H1 (cell line): ENCODE results near the gene HINT3. TPM values are rescaled to one million over a fixed set of nuclear protein-coding genes. Genes with fewer than 3 reads are reported as not detected.

Experiments used
- CTCF ChIA-PET: fragments of 300-600 bp; sonication (Branson Sonifier 250); formaldehyde crosslinking; loops from one replicate; lab custom pipeline; 2021; ENCODE audit not compliant: partially characterized antibody; lab: Charles Lee
- POLR2A ChIA-PET: fragments of 300-600 bp; sonication (Branson Sonifier 250); formaldehyde crosslinking; loops from one replicate; lab custom pipeline; 2021; ENCODE audit warnings: inconsistent platforms; ENCODE audit not compliant: partially characterized antibody; lab: Charles Lee
- DNase-seq, 2 experiments: peaks; one replicate each; pipeline versions ENCODE4 v3.0.0 to v3.0.0-alpha.2; 2010 to 2022; ENCODE audit warnings: low spot score in 2 of 2, low read depth in 1 of 2, mixed read lengths in 1 of 2
- FAIRE-seq: peaks from 2 replicates; lab custom pipeline; 2011; peaks lifted over from hg19 to GRCh38; lab: Jason Lieb, UNC
- H2AFZ ChIP-seq: 2 replicates; pipeline ENCODE4 v1.8.1; 2012; ENCODE audit warnings: low read length, inconsistent platforms
- H2AK5ac ChIP-seq: 2 replicates; pipeline ENCODE4 v1.6.1; 2013; ENCODE audit warnings: low read depth, low read length
- H2BK120ac ChIP-seq: replicated peaks from 2 replicates; pipeline ENCODE3; 2013; ENCODE audit warnings: low read depth, low read length, inconsistent platforms
- H2BK12ac ChIP-seq: 2 replicates; pipeline ENCODE4 v1.6.1; 2013; ENCODE audit warnings: low read depth, low read length
- H2BK15ac ChIP-seq: 2 replicates; pipeline ENCODE4 v1.6.1; 2013; ENCODE audit warnings: low read length
- H2BK20ac ChIP-seq: 2 replicates; pipeline ENCODE4 v1.6.1; 2013; ENCODE audit warnings: low read length
- H2BK5ac ChIP-seq: 2 replicates; pipeline ENCODE4 v1.6.1; 2013; ENCODE audit warnings: low read depth, low read length
- H3K14ac ChIP-seq: 2 replicates; pipeline ENCODE4 v1.6.1; 2013; ENCODE audit warnings: inconsistent platforms; ENCODE audit not compliant: insufficient read length
- H3K18ac ChIP-seq: 2 replicates; pipeline ENCODE4 v1.6.1; 2013; ENCODE audit warnings: low read length; ENCODE audit errors: extremely low read depth
- H3K23ac ChIP-seq: 2 replicates; pipeline ENCODE4 v1.6.1; 2013; ENCODE audit warnings: inconsistent platforms; ENCODE audit not compliant: insufficient read length
- H3K23me2 ChIP-seq: 2 replicates; pipeline ENCODE4 v1.6.1; 2013; ENCODE audit warnings: low read depth, low read length
- H3K27ac ChIP-seq: 2 replicates; pipeline ENCODE4 v1.6.1; 2011; ENCODE audit warnings: low read depth, low read length, inconsistent platforms
- H3K27me3 ChIP-seq, 4 experiments: replicated peaks in 1 of 4; 1 replicate in 1 of 4; 2 replicates in 3 of 4; pipeline versions ENCODE4 v1.6.1 to v1.8.1; 2011 to 2013; ENCODE audit warnings: low read length in 3 of 4, mild to moderate bottlenecking in 3 of 4, inconsistent platforms in 2 of 4, mixed read lengths in 2 of 4, moderate library complexity in 1 of 4; ENCODE audit not compliant: control insufficient read depth in 3 of 4, insufficient read depth in 3 of 4; ENCODE audit errors: extremely low read depth in 1 of 4
- H3K36me3 ChIP-seq, 4 experiments: 2 replicates each; pipeline versions ENCODE4 v1.6.1 to v1.8.1; 2011 to 2013; ENCODE audit warnings: mild to moderate bottlenecking in 4 of 4, low read length in 3 of 4, moderate library complexity in 2 of 4, control low read depth in 1 of 4, inconsistent platforms in 1 of 4; ENCODE audit not compliant: insufficient read depth in 4 of 4, control insufficient read depth in 2 of 4
- H3K4ac ChIP-seq: replicated peaks from 2 replicates; pipeline ENCODE3; 2013; ENCODE audit warnings: low read length, low read depth, mixed read lengths, inconsistent platforms; ENCODE audit not compliant: insufficient read length
- H3K4me1 ChIP-seq, 4 experiments: replicated peaks in 1 of 4; 1 replicate in 1 of 4; 2 replicates in 3 of 4; pipeline versions ENCODE4 v1.6.1 to v1.8.1; 2011 to 2013; ENCODE audit warnings: low read length in 3 of 4, inconsistent platforms in 2 of 4, mixed read lengths in 1 of 4; ENCODE audit not compliant: insufficient read depth in 4 of 4, control insufficient read depth in 3 of 4
- H3K4me2 ChIP-seq, 2 experiments: 2 replicates each; pipeline versions ENCODE4 v1.6.1 to v1.8.1; 2011 to 2013; ENCODE audit warnings: low read depth in 2 of 2, low read length in 2 of 2, control low read depth in 1 of 2, inconsistent platforms in 1 of 2, mild to moderate bottlenecking in 1 of 2; ENCODE audit not compliant: insufficient read depth in 1 of 2
- H3K4me3 ChIP-seq, 4 experiments: fragments of 200-600, 300-600 bp in 1 of 4; sonication (generic), shearing (Covaris generic), sonication (Bioruptor Twin) in 1 of 4; 2 replicates each; pipeline versions ENCODE4 v1.5.1 to v1.8.1; 2011 to 2016; ENCODE audit warnings: low read length in 4 of 4, low read depth in 3 of 4, control low read depth in 2 of 4, inconsistent platforms in 2 of 4, mild to moderate bottlenecking in 2 of 4, mixed read lengths in 1 of 4, moderate library complexity in 1 of 4; ENCODE audit not compliant: insufficient read depth in 2 of 4; ENCODE audit errors: extremely low read depth in 1 of 4
- H3K56ac ChIP-seq: replicated peaks from 2 replicates; pipeline ENCODE3; 2013; ENCODE audit warnings: low read depth, mild to moderate bottlenecking, mixed read lengths, low read length, inconsistent platforms; ENCODE audit not compliant: insufficient read length
- H3K79me1 ChIP-seq: 2 replicates; pipeline ENCODE4 v1.6.1; 2013; ENCODE audit warnings: low read depth, low read length, control low read depth
- H3K79me2 ChIP-seq, 2 experiments: 2 replicates each; pipeline versions ENCODE4 v1.6.1 to v1.8.1; 2012 to 2013; ENCODE audit warnings: low read length in 2 of 2, mild to moderate bottlenecking in 2 of 2, inconsistent platforms in 1 of 2; ENCODE audit not compliant: insufficient read depth in 2 of 2, control insufficient read depth in 1 of 2
- H3K9ac ChIP-seq, 4 experiments: replicated peaks in 1 of 4; 1 replicate in 1 of 4; 2 replicates in 3 of 4; pipeline versions ENCODE4 v1.6.1 to v1.8.1; 2011 to 2013; ENCODE audit warnings: low read depth in 3 of 4, low read length in 3 of 4, control low read depth in 2 of 4, mild to moderate bottlenecking in 2 of 4, moderate library complexity in 2 of 4, inconsistent platforms in 1 of 4; ENCODE audit errors: extremely low read depth in 1 of 4
- H3K9me3 ChIP-seq, 2 experiments: 2 replicates each; pipeline versions ENCODE4 v1.6.1 to v1.8.1; 2012 to 2013; ENCODE audit warnings: mild to moderate bottlenecking in 2 of 2, moderate library complexity in 2 of 2, control low read depth in 1 of 2, inconsistent platforms in 1 of 2, low read depth in 1 of 2, low read length in 1 of 2, mixed read lengths in 1 of 2; ENCODE audit not compliant: insufficient read depth in 2 of 2
- H4K20me1 ChIP-seq, 2 experiments: replicated peaks in 1 of 2; 2 replicates each; pipeline versions ENCODE3 to v1.8.1; 2011 to 2013; ENCODE audit warnings: inconsistent platforms in 2 of 2, low read length in 2 of 2, mild to moderate bottlenecking in 1 of 2; ENCODE audit not compliant: insufficient read depth in 2 of 2, control insufficient read depth in 1 of 2
- H4K5ac ChIP-seq: 2 replicates; pipeline ENCODE4 v1.6.1; 2013; ENCODE audit warnings: low read length, low read depth, mixed read lengths, inconsistent platforms; ENCODE audit not compliant: insufficient read length
- H4K8ac ChIP-seq: 2 replicates; pipeline ENCODE4 v1.8.0; 2013; ENCODE audit warnings: mild to moderate bottlenecking, moderate library complexity, low read length, inconsistent platforms; ENCODE audit not compliant: insufficient read depth; ENCODE audit errors: extremely low read depth
- H4K91ac ChIP-seq: replicated peaks from 2 replicates; pipeline ENCODE3; 2013; ENCODE audit warnings: low read length, mixed read lengths, inconsistent platforms; ENCODE audit not compliant: insufficient read length
- BACH1 ChIP-seq: IDR thresholded peaks from 2 replicates; pipeline ENCODE4 v1.6.1; 2012; ENCODE audit warnings: low read length, improper control_type of control experiment
- CHD2 ChIP-seq: IDR thresholded peaks from 2 replicates; pipeline ENCODE4 v1.6.1; 2012; ENCODE audit warnings: low read length, improper control_type of control experiment
- GTF2F1 ChIP-seq: IDR thresholded peaks from 2 replicates; pipeline ENCODE4 v1.6.1; 2012; ENCODE audit warnings: low read depth, low read length, improper control_type of control experiment, borderline replicate concordance
- MAFK ChIP-seq: IDR thresholded peaks from 2 replicates; pipeline ENCODE4 v1.6.1; 2012; ENCODE audit warnings: low read depth, mild to moderate bottlenecking, improper control_type of control experiment, low read length
- POLR2A ChIP-seq, 2 experiments: IDR thresholded peaks; 1 replicate in 1 of 2; 2 replicates in 1 of 2; pipeline ENCODE4 v1.6.1; 2011; ENCODE audit warnings: low read depth in 2 of 2, low read length in 2 of 2, mild to moderate bottlenecking in 2 of 2; ENCODE audit errors: control extremely low read depth in 1 of 2
- RNF2 ChIP-seq: fragments of 200-900, 300-1000 bp; sonication (generic); IDR thresholded peaks from 2 replicates; pipeline ENCODE4 v1.7.1; 2016; ENCODE audit warnings: borderline replicate concordance, low read depth, mild to moderate bottlenecking, antibody characterized with exemption, low read length; ENCODE audit not compliant: poor library complexity, severe bottlenecking; ENCODE audit errors: missing control alignments
- SRF ChIP-seq: IDR thresholded peaks from 2 replicates; pipeline ENCODE4 v1.6.1; 2011; ENCODE audit warnings: mild to moderate bottlenecking, low read depth, low read length, moderate library complexity
- YY1 ChIP-seq: IDR thresholded peaks from 2 replicates; pipeline ENCODE4 v1.6.1; 2011; ENCODE audit warnings: low read depth, mild to moderate bottlenecking, low read length
- WGBS, 2 experiments: shearing (Covaris generic) in 1 of 2; methylation state at CpG; one replicate each; pipeline versions ENCODE4 v1.1.6 to v1.1.7; 2013 to 2015; ENCODE audit warnings: low lambda C conversion rate in 2 of 2, mixed read lengths in 2 of 2, inconsistent platforms in 1 of 2, low coverage in 1 of 2, missing lambda C conversion rate in 1 of 2; ENCODE audit not compliant: insufficient replicate concordance in 2 of 2, insufficient coverage in 1 of 2, insufficient read length in 1 of 2; ENCODE audit errors: extremely low coverage in 1 of 2, missing lambda C conversion rate in 1 of 2; 5-methylcytosine and 5-hydroxymethylcytosine counted together
- polyA plus RNA-seq, 7 experiments: library from polyadenylated mRNA; depleted of rRNA in 3 of 7; stranded (reverse) in 5 of 7; unstranded in 2 of 7; fragments of >200 nt in 5 of 7; fragments of 200-250 nt in 2 of 7; gene quantifications; 1 replicate in 5 of 7; 2 replicates in 1 of 7; 4 replicates in 1 of 7; pipeline versions ENCODE4 v1.2.1 to v1.2.3, GENCODE V29; 2011 to 2013; ENCODE audit warnings: missing spikeins in 2 of 7, mixed read lengths in 2 of 7
- total RNA-seq: library from RNA; stranded (reverse); fragmentation: NEBNext Ultra II Directional; extraction: Animal tissue kit (Norgen Biotek cat#: 25700); gene quantifications from 2 replicates; pipeline ENCODE4 v1.2.1, GENCODE V29; 2021
- TF ChIP-seq, protein P1 (sequence below): IDR thresholded peaks from 2 replicates; pipeline ENCODE4 v1.6.1; 2011; ENCODE audit warnings: low read length, improper control_type of control experiment

The HINT3 gene
- total and polyA plus RNA-seq, 2 of the 8 experiments (the other 6 are each of a cell fraction or from before 2014, with no cell fraction given) = 1.2 to 7.8 TPM

DNA sequence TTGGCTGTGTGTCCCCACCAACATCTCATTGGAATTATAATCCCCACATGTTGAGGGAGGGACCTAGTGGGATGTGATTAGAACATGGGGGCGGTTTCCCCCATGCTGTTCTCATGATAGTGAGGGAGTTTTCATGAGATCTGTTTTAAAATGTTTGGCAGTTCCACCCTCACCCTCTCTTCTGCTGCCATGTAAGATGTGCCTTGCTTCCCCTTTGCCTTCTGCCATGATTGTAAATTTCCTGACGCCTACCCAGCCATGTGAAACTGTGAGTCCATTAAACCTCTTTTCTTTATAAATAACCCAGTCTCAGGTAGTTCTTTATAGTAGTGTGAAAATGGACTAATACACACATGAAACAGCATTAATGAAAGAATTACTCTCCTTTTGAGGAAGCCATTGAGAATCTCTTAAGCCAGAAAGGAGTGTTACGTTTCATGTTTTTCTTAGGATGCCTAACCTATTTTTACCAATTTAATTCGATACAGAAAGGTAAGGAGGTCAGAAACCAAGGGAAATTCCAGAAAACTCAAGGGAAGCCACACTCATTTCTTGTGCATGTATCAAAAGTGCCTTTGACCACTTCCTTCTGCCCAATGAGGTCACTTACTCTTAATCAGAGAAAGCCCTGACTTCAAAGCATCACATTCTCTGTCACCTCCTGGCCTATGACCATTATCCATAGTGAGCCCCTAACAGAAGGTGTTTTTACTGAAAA, 24.7 kb upstream of the HINT3 start:
- no peak overlapping the region for H3K56ac ChIP-seq
- ChIA-PET POLR2A (interaction anchor here (1.0 kb wide), 1 partner anchor 151 kb away, joined by 3 read pairs; no protein-coding TSS in a partner anchor), CTCF (interaction anchor here (0.7 to 2.7 kb wide), 6 partner anchors 12 to 621 kb away, joined by 3 to 10 read pairs (median 5); no protein-coding TSS in a partner anchor)
- no peak overlapping the region for H4K5ac ChIP-seq
- no peaks in the 10 kb centered on the region for H3K36me3 ChIP-seq
- H3K27me3 ChIP-seq = no peaks in the 10 kb centered on the region
- H3K9me3 ChIP-seq = no peaks in the 10 kb centered on the region
- 75% methylated on average over 4 of the region's 4 CpGs; no CpG with 5 or more reads in 1 of the 2 experiments for WGBS, 2 experiments
- no peak overlapping the region for H3K4ac ChIP-seq
- no peak overlapping the region for H2BK12ac ChIP-seq
- H2AFZ ChIP-seq = no peak overlapping the region
- H3K79me1 ChIP-seq = no peaks in the 10 kb centered on the region
- no peak overlapping the region for H3K27ac ChIP-seq
- no peak overlapping the region for H3K14ac ChIP-seq
- no peak for TF ChIP-seq YY1
- TF ChIP-seq SRF = no peak
- TF ChIP-seq MAFK = no peak
- TF ChIP-seq CHD2 = no peak
- TF ChIP-seq GTF2F1 = no peak
- TF ChIP-seq RNF2 = no peak
- no peak for TF ChIP-seq POLR2A (IDR thresholded peaks at IDR 0.05; ENCODE audit: control extremely low read depth in 1 of 2, low read depth in 2 of 2, low read length in 2 of 2)
- TF ChIP-seq, protein P1, sequence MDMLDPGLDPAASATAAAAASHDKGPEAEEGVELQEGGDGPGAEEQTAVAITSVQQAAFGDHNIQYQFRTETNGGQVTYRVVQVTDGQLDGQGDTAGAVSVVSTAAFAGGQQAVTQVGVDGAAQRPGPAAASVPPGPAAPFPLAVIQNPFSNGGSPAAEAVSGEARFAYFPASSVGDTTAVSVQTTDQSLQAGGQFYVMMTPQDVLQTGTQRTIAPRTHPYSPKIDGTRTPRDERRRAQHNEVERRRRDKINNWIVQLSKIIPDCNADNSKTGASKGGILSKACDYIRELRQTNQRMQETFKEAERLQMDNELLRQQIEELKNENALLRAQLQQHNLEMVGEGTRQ = no peak
- no peak for TF ChIP-seq BACH1
- no peak overlapping the region for H3K23ac ChIP-seq
- H2BK15ac ChIP-seq = no peak overlapping the region
- no peaks in the 10 kb centered on the region for H3K23me2 ChIP-seq
- FAIRE-seq (no peak), DNase-seq (no peak)
- H4K20me1 ChIP-seq = no peaks in the 10 kb centered on the region
- no peak overlapping the region for H4K8ac ChIP-seq
- H2BK20ac ChIP-seq = no peak overlapping the region
- H2BK120ac ChIP-seq = no peak overlapping the region
- H3K79me2 ChIP-seq = no peaks in the 10 kb centered on the region
- H3K4me2 ChIP-seq = no peak overlapping the region
- no peak overlapping the region for H3K18ac ChIP-seq
- no peak overlapping the region for H2BK5ac ChIP-seq
- H4K91ac ChIP-seq = no peak overlapping the region
- H3K4me1 ChIP-seq = no peaks in the 10 kb centered on the region
- H3K4me3 ChIP-seq = no peak overlapping the region
- no peak overlapping the region for H2AK5ac ChIP-seq
- H3K9ac ChIP-seq = no peak overlapping the region
